Retinal pigment epithelial cell (primary cell): ENCODE results near the gene AKAP8.
A peak's percentile ranks its signal among the peaks of the same experiment; 100 is the strongest.
"Not testable (repeated sequence)": the region's sequence is repeated elsewhere in the genome, so short reads cannot be mapped to it uniquely, and the experiment has no call there.

ENCODE experiments used
- DNase-seq: peaks from one replicate; pipeline ENCODE4 v3.0.0-alpha.2; 2010; ENCODE audit warnings: low read depth
- H3K4me3 ChIP-seq: 2 replicates; pipeline ENCODE4 v1.5.1; 2011; ENCODE audit warnings: mild to moderate bottlenecking, low read length, control low read depth, moderate library complexity
- CTCF ChIP-seq: conservative IDR thresholded peaks from 2 replicates; pipeline ENCODE4 v1.5.1; 2011; ENCODE audit warnings: low read depth, low read length, control low read depth, inconsistent platforms

Gene AKAP8

GRCh38 chr19:15368798-15369593 is 10.6 kb downstream of the AKAP8 start:
- no peak overlapping the region for H3K4me3 ChIP-seq
- DNase-seq: no peak
- TF ChIP-seq CTCF: no peak

GRCh38 chr19:15368051-15368632 is 11.4 kb downstream of the AKAP8 start:
- TF ChIP-seq CTCF: no peak
- DNase-seq: no peak
- no peak overlapping the region for H3K4me3 ChIP-seq

GRCh38 chr19:15367439-15367838 is 12.1 kb downstream of the AKAP8 start:
- no peak for DNase-seq
- TF ChIP-seq CTCF: no peak
- no peak overlapping the region for H3K4me3 ChIP-seq

GRCh38 chr19:15365264-15365663 is 14.3 kb downstream of the AKAP8 start:
- no peak overlapping the region for H3K4me3 ChIP-seq
- no peak for DNase-seq
- TF ChIP-seq CTCF: peak; percentile 6

- DNase-seq, H3K4me3 ChIP-seq: not testable (repeated sequence)
These were observed 15.8 kb downstream of the AKAP8 start for GRCh38 chr19:15363791-15364190.

- DNase-seq, H3K4me3 ChIP-seq: not testable (repeated sequence)
These were observed 16.5 kb downstream of the AKAP8 start for GRCh38 chr19:15363048-15363447.

GRCh38 chr19:15360015-15360414 is 19.6 kb downstream of the AKAP8 start:
- H3K4me3 ChIP-seq, DNase-seq: not testable (repeated sequence)

GRCh38 chr19:15358918-15359317 is 20.7 kb downstream of the AKAP8 start:
- no peak for TF ChIP-seq CTCF
- DNase-seq: no peak
- H3K4me3 ChIP-seq: no peak overlapping the region
